ENCODE data around the gene LRRC59. TPM values are rescaled to one million over a fixed set of nuclear protein-coding genes. Genes with fewer than 3 reads are reported as not detected.
A peak's percentile ranks its signal among the peaks of the same experiment; 100 is the strongest.

LRRC59 gene
- polyA plus RNA-seq, 12 donors = 35.6 to 69.7 (median 48.9) TPM; not detected in 1

DNA sequence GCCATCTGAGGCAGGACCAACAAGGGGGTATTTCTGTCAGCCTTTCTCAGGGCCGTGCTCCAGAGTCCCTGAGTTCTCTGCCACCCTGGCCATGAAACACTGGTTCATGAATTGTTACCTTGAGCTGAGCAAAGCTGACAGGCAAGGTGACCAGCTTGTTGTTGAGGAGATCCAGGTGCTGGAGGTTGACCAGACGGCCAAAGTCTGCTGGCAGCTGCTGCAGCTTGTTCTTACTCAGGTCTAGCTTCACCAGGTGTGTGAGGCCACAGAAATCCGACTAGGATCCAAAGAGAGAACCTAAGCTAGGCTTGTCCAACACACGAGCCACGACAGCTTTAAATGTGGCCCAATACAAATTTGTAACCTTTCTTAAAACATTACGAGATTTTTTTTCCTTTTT is 4.7 kb downstream of the LRRC59 start:
- no peak for DNase-seq

- no peak for DNase-seq
Measured at GRCh38 chr17:50389534-50389933, 7.8 kb downstream of the LRRC59 start.

GRCh38 chr17:50388728-50389127 is 8.6 kb downstream of the LRRC59 start:
- DNase-seq = no peak

GRCh38 chr17:50386510-50386909 is 10.8 kb downstream of the LRRC59 start:
- no peak for DNase-seq

DNA sequence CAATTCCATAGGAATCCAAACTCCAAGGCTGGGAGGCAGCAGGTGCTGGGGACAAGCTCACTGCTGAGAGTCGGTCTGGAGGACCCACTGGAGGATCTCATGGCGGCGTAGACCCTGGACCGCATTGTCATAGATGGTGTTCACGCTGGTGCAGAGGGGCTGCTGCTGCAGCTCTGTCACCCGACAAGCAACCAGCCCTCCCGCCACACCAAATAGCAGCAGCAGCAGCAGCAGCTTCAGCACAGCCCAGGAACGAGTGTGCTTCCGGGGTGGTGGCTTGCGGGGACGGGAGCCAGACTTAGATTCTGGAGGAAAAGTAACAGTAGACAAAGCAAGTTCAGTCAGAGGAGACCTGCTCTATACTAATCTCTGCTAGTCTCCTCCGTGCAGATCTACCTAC is 14.4 kb downstream of the LRRC59 start:
- DNase-seq = no peak

DNA sequence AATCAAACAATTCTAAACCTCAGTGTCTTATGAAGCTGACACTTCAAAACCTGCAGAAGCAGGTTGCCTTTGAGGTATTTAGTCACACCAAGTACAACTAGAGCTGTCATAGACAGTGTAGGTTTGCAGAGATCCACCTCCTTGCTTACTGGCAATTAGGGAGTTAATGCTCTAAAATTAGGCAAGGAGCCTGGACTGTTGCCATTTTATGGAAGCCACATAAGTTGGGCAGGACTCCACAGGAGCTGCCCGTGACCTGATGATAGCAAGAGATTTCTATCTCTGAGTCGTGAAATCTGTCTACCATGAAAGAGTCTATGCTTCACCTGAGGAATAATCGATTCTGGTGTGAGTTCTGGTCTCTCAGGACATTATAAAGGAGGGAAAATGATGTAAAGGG is 15.4 kb downstream of the LRRC59 start:
- no peak for DNase-seq

- no peak for DNase-seq
Measured at GRCh38 chr17:50381260-50381815, 16.0 kb downstream of the LRRC59 start.

DNA sequence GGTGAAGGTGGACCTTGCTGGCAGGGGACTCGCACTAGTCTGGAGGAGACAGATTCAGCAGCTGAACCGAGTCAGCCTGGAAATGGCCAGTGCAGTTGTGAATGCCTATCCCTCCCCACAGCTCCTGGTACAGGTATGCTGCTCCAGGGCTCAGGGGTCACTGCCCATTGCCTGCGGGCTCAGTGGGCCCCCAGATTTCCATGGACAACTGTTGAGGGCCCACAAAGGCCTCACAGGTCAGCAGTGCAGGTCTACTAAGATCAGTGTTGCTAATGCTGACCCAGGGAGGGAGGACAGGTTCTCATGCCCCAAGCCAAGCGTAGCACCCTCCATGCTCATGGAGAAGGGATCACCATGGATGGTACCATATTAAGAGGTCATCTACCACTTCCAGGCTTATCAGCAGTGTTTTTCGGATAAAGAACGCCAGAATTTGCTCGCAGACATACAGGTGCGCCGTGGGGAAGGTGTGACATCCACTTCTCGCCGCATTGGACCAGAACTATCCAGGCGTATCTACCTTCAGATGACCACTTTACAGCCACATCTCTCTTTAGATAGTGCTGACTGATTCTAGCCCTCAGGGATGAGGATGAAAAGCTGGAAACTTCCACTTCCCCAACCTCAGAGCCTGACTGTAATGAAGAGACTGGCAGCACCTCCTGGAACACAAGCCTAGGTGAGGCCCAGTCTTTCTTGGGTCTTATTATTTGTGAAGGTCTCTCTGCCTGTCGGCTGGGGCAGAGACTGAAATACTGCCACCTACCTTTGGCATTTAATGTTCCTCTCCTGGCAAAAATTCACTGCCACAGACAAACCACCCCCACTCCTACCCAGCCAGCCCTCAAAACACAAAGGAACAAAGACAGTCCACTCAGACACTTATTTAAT is 16.7 kb downstream of the LRRC59 start:
- no peak for DNase-seq

DNA sequence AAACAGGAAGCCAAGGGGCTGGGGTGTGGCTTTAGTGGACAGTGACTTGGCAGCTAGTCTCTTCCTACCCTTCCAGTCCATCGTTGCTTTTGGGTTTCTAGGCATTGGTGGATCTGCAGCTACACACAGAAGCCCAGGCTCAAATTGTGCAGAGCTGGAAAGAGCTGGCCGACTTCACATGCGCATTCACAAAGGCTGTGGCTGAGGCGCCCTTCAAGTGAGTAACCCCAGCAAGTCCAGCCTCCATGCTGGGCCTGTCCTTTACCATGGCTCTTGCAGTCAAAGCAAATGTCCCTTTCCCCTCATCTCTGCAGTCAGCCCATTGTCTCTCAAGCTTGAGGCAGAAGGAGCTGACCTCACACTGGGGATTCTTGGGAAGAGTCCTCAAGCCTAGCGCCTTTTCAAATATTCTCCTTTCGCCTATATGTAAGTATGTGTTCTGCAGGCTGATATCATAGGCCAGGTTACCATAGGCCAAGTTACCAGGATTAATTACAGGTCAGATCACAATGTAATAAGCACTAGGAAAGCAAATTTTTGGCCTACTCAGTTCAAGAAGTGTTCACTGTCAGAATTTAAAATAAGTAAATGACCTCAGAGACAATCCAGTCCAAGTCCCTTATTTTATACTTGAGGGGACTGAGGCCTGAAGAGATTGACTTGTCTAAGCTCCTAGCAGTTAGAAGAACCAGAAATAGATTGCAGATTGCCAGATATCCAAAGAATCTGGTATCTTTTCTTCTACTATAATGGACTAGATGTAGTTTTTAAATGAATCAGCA is 17.8 kb downstream of the LRRC59 start:
- DNase-seq = no peak

- no peak for DNase-seq
Measured at GRCh38 chr17:50375858-50376538, 21.3 kb downstream of the LRRC59 start.

DNA sequence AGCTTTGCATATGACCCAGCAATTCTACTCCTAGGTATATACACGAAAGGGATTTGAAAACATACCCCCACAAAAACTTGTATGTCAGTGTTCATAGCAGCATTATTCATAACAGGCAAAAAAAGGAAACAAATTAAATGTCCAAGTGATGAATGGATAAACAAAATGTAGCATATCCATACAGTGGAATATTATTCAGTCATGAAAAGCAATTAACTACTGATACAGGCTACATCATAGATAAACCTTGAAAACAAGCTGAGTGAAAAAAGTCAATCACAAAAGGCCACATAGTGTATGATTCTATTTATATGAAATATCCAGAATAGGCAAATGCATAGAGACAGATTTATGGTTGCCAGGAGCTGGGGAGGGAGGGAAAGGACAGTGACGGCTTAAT is 23.6 kb downstream of the LRRC59 start:
- DNase-seq = no peak

DNA sequence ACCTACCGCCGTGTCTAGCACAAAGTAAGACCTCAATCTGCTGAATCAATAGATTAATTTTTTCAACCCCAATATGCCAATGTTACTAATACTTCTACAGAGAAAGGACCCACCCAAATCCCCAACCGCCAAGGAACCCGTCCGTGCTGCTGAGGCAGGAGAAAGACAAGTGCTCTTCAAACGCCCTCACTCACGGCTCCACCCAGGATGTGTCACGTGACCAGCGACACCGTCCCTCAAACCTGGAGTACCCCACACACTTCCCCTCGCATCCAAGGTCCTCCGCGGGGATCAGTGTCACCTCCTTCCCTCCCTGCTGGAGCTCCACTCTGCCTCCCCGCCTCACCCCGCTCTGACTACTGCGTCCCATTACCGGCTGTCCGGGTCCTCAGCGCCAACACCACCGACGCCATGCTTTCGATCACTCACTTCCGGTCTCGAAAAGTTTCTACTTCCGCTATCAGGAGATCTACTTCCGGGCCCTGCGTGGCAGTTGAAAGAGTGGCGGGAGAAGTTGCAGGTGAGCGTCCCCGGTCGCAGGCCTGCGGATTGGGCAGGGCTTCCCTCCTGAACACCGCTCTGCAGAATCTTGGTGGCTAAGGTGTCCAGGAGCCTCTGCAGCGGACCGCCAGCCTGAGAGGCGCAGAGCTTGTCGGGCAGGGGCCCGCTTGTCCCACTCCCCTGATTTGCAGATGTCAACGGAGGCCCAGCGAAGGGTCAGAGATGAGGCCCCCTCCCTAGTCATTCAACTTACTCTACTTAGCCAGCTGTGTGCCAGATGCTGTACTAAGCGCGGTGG is 24.4 kb downstream of the LRRC59 start, which contains the start of the genes EME1 and MRPL27:
Gene EME1 (plus strand): TSS at position 472 of the 799 bp plus-strand sequence. CDS start 1,980 bp downstream, outside the sequence.
Gene MRPL27 (minus strand): TSS at position 427 of the 799 bp plus-strand sequence. CDS start 14 bp downstream, at position 413.
- DNase-seq = peak; percentile 95

DNA sequence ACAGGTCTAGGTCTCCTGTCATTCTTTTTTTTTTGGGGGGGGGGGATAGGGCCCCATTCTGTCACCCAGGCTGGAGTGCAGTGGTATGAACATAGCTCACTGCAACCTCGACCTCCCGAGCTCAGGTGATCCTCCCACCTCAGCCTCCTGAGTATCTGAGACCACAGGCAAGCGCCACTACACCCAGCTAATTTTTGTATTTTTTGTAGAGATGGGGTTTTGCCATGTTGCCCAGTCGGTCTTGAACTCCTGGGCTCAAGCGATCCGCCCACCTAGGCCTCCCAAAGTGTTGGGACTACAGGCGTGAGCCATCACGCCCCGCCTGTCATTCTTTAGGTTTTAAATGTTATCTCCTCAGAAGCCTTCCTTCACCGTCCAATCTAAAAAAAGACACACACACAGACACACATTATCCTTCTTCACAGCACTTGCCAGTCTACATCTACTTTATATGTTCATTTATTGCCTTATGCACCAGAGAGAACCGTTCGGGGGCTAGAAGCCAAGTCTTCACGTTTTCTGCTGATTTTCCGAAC is 25.0 kb downstream of the LRRC59 start:
- no peak for DNase-seq

- no peak for DNase-seq
Measured at GRCh38 chr17:50371526-50371925, 25.8 kb downstream of the LRRC59 start.

- DNase-seq = no peak
Measured at GRCh38 chr17:50370052-50370451, 27.3 kb downstream of the LRRC59 start.

DNA sequence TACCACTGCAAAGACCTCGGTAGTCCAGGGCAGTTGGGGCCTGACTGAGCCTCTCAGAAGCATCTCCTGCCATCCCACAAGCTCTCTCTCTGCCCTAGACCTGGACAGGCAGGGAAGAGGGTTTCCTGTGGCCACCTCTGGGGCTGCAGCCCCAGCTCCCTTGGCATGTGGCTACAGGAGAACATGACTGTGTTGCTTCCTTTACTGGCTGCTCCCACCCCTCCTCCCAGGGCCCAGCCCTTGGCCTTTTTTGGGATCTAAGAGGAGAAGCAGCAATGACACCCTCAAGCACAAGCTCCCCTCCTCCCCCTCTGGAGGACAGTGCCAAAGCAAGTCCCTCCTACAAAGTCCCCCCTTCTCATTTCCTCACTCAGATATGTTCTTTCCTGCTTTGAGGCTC is 29.9 kb downstream of the LRRC59 start:
- DNase-seq = no peak

- no peak for DNase-seq
Measured at GRCh38 chr17:50365649-50366393, 31.5 kb downstream of the LRRC59 start.

DNA sequence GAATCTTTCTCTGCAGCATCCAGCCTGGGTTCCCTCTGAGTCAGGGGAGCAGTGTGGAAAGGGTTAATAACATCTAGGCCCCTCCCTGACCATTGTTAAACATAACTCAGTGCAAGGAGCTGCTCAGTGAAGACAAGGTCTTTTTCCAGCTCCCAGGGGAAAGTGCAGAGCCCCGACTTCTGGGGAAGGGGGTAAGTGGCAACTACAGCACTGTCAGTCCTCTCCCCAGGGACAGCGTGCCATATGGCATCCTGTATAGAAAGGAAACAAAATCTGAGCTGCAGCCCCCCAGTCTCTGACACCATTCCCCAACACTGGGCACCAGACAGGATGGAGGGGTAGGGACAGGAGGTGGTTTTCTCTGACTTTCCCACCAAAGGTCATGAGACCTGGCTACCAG is 32.2 kb downstream of the LRRC59 start:
- DNase-seq = no peak

DNA sequence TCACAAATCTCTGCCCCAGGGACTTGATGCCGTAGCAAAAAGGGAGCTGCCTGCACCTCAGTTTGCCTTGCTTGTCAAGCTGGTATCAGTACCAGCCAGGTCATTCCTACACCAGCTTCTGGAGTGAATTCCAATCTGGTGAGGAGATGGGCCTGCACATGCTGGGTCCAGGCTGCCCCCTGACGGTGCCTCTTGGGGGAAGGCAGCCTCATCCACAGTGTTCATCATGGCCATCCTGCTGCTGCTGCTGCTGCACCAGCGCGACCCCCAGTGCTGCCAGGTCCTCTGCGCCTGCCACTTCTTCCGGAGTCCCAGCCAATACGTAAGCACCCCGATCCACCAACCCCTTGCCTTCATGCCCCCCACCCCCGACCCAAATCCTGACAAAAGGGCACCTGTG is 32.6 kb downstream of the LRRC59 start:
- DNase-seq = no peak

DNA sequence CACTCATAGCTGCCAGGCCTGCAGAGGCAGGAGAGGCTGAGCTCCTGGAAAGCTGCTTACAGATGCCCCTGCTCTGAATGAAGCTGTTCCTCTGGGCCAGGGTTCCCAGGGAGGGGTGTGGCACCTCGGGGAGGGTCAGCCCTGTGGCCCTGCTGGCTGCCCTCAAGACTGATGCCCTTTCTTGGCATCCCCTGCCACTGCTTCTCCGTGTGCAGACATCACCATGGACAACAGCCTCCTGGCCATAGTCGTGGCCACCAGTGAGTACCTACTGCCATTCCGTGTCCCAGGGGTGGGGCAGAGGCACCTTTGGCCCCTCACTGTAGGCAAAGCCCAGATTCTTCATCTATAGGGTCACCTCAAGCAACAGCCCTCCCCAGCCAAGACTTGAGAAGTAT is 33.3 kb downstream of the LRRC59 start:
- DNase-seq = no peak

All from muscle of arm (tissue), 12 donors.